ENCODE results near the gene RNF144B. TPM values are rescaled to one million over a fixed set of nuclear protein-coding genes. Genes with fewer than 3 reads are reported as not detected.
A peak's percentile ranks its signal among the peaks of the same experiment; 100 is the strongest.

RNF144B gene
- total RNA-seq, 1 donor from 2014 or later, result 141 TPM

DNA sequence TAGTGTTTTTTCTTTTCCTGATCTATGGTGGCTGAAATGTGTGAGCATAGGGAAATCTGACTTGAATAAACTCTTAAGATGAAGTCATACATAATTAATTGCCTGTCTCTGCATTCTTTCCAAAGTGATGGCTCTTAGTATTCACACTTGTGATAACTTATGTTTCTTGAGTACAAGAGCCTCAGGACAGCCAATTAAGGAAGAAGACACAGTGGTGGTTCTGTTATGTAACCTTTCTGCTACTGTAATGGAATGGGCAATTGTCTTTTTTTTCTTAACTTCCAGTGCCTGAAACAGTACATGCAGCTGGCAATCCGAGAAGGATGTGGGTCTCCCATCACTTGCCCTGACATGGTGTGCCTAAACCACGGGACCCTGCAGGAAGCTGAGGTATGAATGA is 40.1 kb downstream of the RNF144B start:
- FAIRE-seq, result no peak
- peaks cover 6% of the 10 kb centered on the region for H3K36me3 ChIP-seq (ENCODE audit: control insufficient read depth, insufficient read depth, low read length)
- no peaks in the 10 kb centered on the region for H3K27me3 ChIP-seq (ENCODE audit: control insufficient read depth, insufficient read depth, low read length)
- TF ChIP-seq, protein P1, sequence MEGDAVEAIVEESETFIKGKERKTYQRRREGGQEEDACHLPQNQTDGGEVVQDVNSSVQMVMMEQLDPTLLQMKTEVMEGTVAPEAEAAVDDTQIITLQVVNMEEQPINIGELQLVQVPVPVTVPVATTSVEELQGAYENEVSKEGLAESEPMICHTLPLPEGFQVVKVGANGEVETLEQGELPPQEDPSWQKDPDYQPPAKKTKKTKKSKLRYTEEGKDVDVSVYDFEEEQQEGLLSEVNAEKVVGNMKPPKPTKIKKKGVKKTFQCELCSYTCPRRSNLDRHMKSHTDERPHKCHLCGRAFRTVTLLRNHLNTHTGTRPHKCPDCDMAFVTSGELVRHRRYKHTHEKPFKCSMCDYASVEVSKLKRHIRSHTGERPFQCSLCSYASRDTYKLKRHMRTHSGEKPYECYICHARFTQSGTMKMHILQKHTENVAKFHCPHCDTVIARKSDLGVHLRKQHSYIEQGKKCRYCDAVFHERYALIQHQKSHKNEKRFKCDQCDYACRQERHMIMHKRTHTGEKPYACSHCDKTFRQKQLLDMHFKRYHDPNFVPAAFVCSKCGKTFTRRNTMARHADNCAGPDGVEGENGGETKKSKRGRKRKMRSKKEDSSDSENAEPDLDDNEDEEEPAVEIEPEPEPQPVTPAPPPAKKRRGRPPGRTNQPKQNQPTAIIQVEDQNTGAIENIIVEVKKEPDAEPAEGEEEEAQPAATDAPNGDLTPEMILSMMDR (IDR thresholded peaks at IDR 0.05; ENCODE audit: insufficient read depth, low read length, severe bottlenecking), result no peak
- no peak overlapping the region for H3K4me3 ChIP-seq (ENCODE audit: low read depth, low read length)
- peak; percentile 21 for DNase-seq (ENCODE audit: low read depth)

DNA sequence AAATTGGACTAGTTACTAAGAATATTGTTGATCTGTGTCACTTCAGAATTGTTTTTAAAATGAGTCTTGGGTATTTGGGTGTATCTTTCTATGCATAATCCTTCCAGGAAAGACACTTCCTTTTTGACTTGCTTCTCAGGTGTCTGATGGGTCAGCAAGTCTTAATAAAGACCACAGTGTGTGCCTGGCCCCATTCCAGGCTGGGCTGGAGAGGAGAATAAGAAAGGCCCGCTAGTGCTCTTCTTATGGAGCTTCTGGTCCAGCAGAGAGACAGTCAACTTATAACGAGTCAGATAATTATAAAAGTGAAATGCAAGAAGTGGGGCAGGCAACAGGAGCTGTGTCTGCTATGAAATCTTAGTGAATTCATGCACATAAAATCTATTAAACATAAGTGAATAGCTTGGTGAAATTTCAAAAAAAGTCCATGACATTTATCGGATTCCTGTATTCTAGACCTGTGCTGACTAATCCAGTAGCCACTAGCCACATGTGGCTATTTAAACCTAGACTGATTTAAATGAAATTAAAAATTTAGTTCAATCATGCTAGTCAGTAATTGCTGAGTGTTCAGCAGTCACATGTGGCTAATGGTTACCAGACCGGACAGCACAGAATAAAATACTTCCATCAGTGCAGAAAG is 42.6 kb downstream of the RNF144B start:
- DNase-seq (ENCODE audit: low read depth), result no peak
- TF ChIP-seq, protein P1 (IDR thresholded peaks at IDR 0.05; ENCODE audit: insufficient read depth, low read length, severe bottlenecking), result no peak
- no peak for FAIRE-seq
- Histone ChIP-seq H3K36me3 (ENCODE audit: control insufficient read depth, insufficient read depth, low read length) (peaks cover 8% of the 10 kb centered on the region), H3K4me3 (ENCODE audit: low read depth, low read length) (no peak overlapping the region), H3K27me3 (ENCODE audit: control insufficient read depth, insufficient read depth, low read length) (no peaks in the 10 kb centered on the region)

DNA sequence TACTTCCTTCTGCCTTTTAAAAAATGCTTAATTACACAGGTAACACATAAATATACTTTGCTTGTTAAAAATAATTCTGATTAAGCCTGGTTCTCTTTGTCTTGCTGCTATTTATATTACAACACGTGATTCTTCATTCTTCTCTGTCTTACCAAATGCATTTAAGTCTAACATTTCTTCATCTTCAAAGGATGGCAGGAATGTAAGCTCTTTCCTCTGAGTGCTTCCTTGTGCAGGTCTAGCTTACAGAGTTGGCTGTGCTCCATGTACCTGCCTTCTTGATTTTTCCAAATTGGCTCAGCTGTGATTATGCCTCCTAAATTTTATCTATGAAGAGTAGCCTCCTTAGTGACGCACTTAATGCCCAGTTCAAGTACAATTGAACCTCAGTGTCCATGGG is 44.4 kb downstream of the RNF144B start:
- DNase-seq (ENCODE audit: low read depth) (peak; percentile 58), FAIRE-seq (no peak)
- H3K36me3 ChIP-seq (ENCODE audit: control insufficient read depth, insufficient read depth, low read length), result peaks cover 8% of the 10 kb centered on the region

DNA sequence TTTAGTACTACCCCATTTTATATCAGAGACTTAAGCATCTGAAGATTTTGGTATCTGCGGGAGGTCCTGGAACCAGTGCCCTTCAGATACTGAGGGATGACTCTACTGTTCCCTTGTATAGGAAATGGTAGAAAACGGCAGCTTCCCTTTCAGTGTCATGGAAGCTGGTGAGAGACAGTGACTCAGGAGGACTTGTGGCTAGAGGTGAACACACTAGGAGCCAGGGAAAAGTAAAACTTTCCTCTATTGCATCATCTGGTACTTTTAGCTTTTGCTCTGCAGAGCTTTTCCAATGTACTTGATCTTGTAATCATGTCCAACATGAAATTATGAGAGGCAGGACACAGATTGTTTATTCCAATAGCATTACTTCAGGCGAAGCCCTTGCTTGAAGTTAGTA is 45.0 kb downstream of the RNF144B start:
- FAIRE-seq, result no peak
- Histone ChIP-seq H3K4me3 (ENCODE audit: low read depth, low read length) (no peak overlapping the region), H3K36me3 (ENCODE audit: control insufficient read depth, insufficient read depth, low read length) (peaks cover 8% of the 10 kb centered on the region), H3K27me3 (ENCODE audit: control insufficient read depth, insufficient read depth, low read length) (no peaks in the 10 kb centered on the region)
- TF ChIP-seq, protein P1 (IDR thresholded peaks at IDR 0.05; ENCODE audit: insufficient read depth, low read length, severe bottlenecking), result no peak
- peak; percentile 89 for DNase-seq (ENCODE audit: low read depth)

More for the DNA sequence above, 44.4 kb downstream of the RNF144B start:
- Histone ChIP-seq H3K27me3 (ENCODE audit: control insufficient read depth, insufficient read depth, low read length) (no peaks in the 10 kb centered on the region), H3K4me3 (ENCODE audit: low read depth, low read length) (no peak overlapping the region)
- TF ChIP-seq, protein P1 (IDR thresholded peaks at IDR 0.05; ENCODE audit: insufficient read depth, low read length, severe bottlenecking), result no peak

DNA sequence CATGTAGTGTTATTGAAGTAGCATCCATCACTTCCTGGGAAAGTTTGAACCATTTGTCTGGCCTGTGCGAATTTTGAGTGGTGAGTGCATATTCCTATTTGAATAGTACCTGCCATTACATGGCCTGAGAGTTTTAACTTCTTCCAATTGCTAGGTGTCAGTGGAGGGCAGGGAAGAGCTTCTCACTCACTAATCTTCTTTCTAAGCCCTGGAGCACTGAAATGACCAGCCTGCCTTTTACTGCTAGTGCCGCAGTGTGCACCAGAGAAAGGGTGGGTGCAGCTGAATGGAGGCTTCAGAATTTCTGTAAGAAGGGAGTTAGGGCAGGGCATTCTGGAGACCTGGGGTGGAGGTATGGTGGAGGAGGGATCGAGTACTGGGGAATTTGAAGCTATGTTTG is 45.5 kb downstream of the RNF144B start:
- DNase-seq (ENCODE audit: low read depth), result no peak
- FAIRE-seq, result no peak
- TF ChIP-seq, protein P1 (IDR thresholded peaks at IDR 0.05; ENCODE audit: insufficient read depth, low read length, severe bottlenecking), result no peak
- H3K4me3 ChIP-seq (ENCODE audit: low read depth, low read length), result no peak overlapping the region
- no peaks in the 10 kb centered on the region for H3K27me3 ChIP-seq (ENCODE audit: control insufficient read depth, insufficient read depth, low read length)
- peaks cover 5% of the 10 kb centered on the region for H3K36me3 ChIP-seq (ENCODE audit: control insufficient read depth, insufficient read depth, low read length)

DNA sequence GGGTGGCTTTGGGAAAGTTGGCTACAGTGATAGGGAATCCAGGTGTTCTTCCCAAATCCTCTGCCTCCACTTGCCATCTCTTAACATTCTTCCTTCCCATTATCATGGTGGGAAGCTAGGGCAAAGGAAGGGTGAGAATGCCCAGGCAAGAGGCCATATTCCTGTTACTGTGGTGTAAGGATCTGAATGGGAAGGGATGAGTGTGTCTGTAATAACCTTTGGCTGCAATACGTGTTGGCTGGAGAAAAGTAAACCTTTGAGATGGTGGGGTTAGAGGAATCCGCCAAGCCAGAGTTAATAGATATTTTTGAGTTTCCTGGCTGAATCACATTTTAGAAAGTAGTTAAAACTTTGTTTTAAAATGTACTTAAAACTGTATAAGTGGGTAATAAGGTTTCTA is 45.9 kb downstream of the RNF144B start:
- H3K4me3 ChIP-seq (ENCODE audit: low read depth, low read length), result no peak overlapping the region
- FAIRE-seq, result no peak
- DNase-seq (ENCODE audit: low read depth), result no peak
- H3K27me3 ChIP-seq (ENCODE audit: control insufficient read depth, insufficient read depth, low read length), result no peaks in the 10 kb centered on the region
- H3K36me3 ChIP-seq (ENCODE audit: control insufficient read depth, insufficient read depth, low read length), result peaks cover 5% of the 10 kb centered on the region
- TF ChIP-seq, protein P1 (IDR thresholded peaks at IDR 0.05; ENCODE audit: insufficient read depth, low read length, severe bottlenecking), result no peak

Data from bronchial epithelial cell (primary cell).